ENCODE results near the gene HACD2. TPM values are rescaled to one million over a fixed set of nuclear protein-coding genes. Genes with fewer than 3 reads are reported as not detected.

Gene HACD2
- polyA plus RNA-seq, 1 donor (not counting 4 experiments of a cell fraction or from before 2014, with no cell fraction given), result 124 TPM

GRCh38 chr3:123610331-123610730, 25.5 kb upstream of the HACD2 start:
- H2AFZ ChIP-seq (ENCODE audit: control insufficient read depth, low read length), result no peak overlapping the region
- no peaks in the 10 kb centered on the region for H3K9me1 ChIP-seq (ENCODE audit: control insufficient read depth, extremely low read depth, insufficient read depth, low read length)
- H3K27me3 ChIP-seq (ENCODE audit: control insufficient read depth, extremely low read depth, insufficient read depth, low read length), result no peaks in the 10 kb centered on the region
- peaks cover 2% of the 10 kb centered on the region for H3K79me2 ChIP-seq (ENCODE audit: control insufficient read depth, insufficient read depth, low read length)
- no peak overlapping the region for H3K9ac ChIP-seq (ENCODE audit: control insufficient read depth, extremely low read depth, insufficient read depth, low read length)
- peaks cover 18% of the 10 kb centered on the region for H3K4me1 ChIP-seq (ENCODE audit: control insufficient read depth, extremely low read depth, insufficient read depth, low read length)
- H3K4me3 ChIP-seq (ENCODE audit: control insufficient read depth in 2 of 3, extremely low read depth in 1 of 3, insufficient read depth in 2 of 3, low read depth in 1 of 3, low read length in 3 of 3), result no peak overlapping the region
- DNase-seq (ENCODE audit: low read depth, low spot score), result no peak
- no peak for FAIRE-seq
- H3K36me3 ChIP-seq (ENCODE audit: control insufficient read depth in 2 of 2, extremely low read depth in 1 of 2, insufficient read depth in 2 of 2, low read length in 2 of 2), result peaks cover 11 to 19% of the 10 kb centered on the region in 2 experiments
- no peaks in the 10 kb centered on the region for H3K9me3 ChIP-seq (ENCODE audit: control insufficient read depth, low read depth, low read length)
- peaks cover 2% of the 10 kb centered on the region for H4K20me1 ChIP-seq (ENCODE audit: control insufficient read depth, extremely low read depth, insufficient read depth, low read length)
- H3K27ac ChIP-seq (ENCODE audit: control insufficient read depth, insufficient read depth, low read length), result no peak overlapping the region
- no peak overlapping the region for H3K4me2 ChIP-seq (ENCODE audit: control insufficient read depth, extremely low read depth, insufficient read depth, low read depth, low read length)
- dilution Hi-C loops (cut with MboI; ENCODE audit: extremely low pct_ligation_motif_present, low sequenced_read_pairs), result no loop called here
- TF ChIP-seq CTCF (optimal IDR thresholded peaks at IDR 0.05 in 1 of 3, IDR thresholded peaks at IDR 0.05 in 1 of 3, conservative IDR thresholded peaks at IDR 0.05 in 1 of 3; ENCODE audit: extremely low read depth in 1 of 3, insufficient read depth in 2 of 3, low read length in 3 of 3) (no peak), EZH2 (IDR thresholded peaks at IDR 0.05; ENCODE audit: low read length) (no peak)

DNA sequence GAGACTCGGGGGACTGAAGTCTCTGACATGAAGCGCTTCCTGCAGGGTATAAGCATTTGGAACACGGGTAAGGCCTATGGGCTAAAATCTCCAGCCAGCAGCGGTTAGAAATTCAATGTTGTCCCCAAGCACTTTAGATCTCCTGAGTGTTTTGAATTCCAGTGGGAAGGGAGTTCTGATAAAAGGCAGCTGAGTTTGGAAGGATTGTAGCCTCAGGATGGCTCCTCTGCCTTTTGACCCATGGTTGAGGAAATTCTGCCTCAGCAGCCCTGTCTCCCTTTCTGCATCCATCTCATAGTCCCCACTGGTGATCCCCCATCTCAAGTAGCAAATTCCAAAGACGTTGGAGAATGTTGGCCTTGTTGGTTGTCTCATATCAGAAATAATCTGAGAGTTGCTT, 24.2 kb upstream of the HACD2 start:
- peaks cover 2% of the 10 kb centered on the region for H3K79me2 ChIP-seq (ENCODE audit: control insufficient read depth, insufficient read depth, low read length)
- no peak overlapping the region for H3K27ac ChIP-seq (ENCODE audit: control insufficient read depth, insufficient read depth, low read length)
- dilution Hi-C loops (cut with MboI; ENCODE audit: extremely low pct_ligation_motif_present, low sequenced_read_pairs), result no loop called here
- DNase-seq (ENCODE audit: low read depth, low spot score), result no peak
- no peak for TF ChIP-seq EZH2 (IDR thresholded peaks at IDR 0.05; ENCODE audit: low read length)
- TF ChIP-seq CTCF (optimal IDR thresholded peaks at IDR 0.05 in 1 of 3, IDR thresholded peaks at IDR 0.05 in 1 of 3, conservative IDR thresholded peaks at IDR 0.05 in 1 of 3; ENCODE audit: extremely low read depth in 1 of 3, insufficient read depth in 2 of 3, low read length in 3 of 3), result no peak
- H3K4me1 ChIP-seq (ENCODE audit: control insufficient read depth, extremely low read depth, insufficient read depth, low read length), result peaks cover 27% of the 10 kb centered on the region
- no peaks in the 10 kb centered on the region for H3K9me1 ChIP-seq (ENCODE audit: control insufficient read depth, extremely low read depth, insufficient read depth, low read length)
- H3K27me3 ChIP-seq (ENCODE audit: control insufficient read depth, extremely low read depth, insufficient read depth, low read length), result no peaks in the 10 kb centered on the region
- peaks cover 11 to 18% of the 10 kb centered on the region in 2 experiments for H3K36me3 ChIP-seq (ENCODE audit: control insufficient read depth in 2 of 2, extremely low read depth in 1 of 2, insufficient read depth in 2 of 2, low read length in 2 of 2)
- no peaks in the 10 kb centered on the region for H3K9me3 ChIP-seq (ENCODE audit: control insufficient read depth, low read depth, low read length)
- H2AFZ ChIP-seq (ENCODE audit: control insufficient read depth, low read length), result no peak overlapping the region
- H3K4me2 ChIP-seq (ENCODE audit: control insufficient read depth, extremely low read depth, insufficient read depth, low read depth, low read length), result no peak overlapping the region
- H4K20me1 ChIP-seq (ENCODE audit: control insufficient read depth, extremely low read depth, insufficient read depth, low read length), result peaks cover 2% of the 10 kb centered on the region
- no peak overlapping the region for H3K9ac ChIP-seq (ENCODE audit: control insufficient read depth, extremely low read depth, insufficient read depth, low read length)
- FAIRE-seq, result no peak
- no peak overlapping the region for H3K4me3 ChIP-seq (ENCODE audit: control insufficient read depth in 2 of 3, extremely low read depth in 1 of 3, insufficient read depth in 2 of 3, low read depth in 1 of 3, low read length in 3 of 3)

All from keratinocyte (primary cell).